ENCODE results near the gene FCRLB. TPM values are rescaled to one million over a fixed set of nuclear protein-coding genes. Genes with fewer than 3 reads are reported as not detected.

FCRLB gene
- total and polyA plus RNA-seq, 2 of the 13 experiments (the other 11 are each of a cell fraction or from before 2014, with no cell fraction given), result 0.08 to 0.11 TPM

- TF ChIP-seq ZNF333 (CRISPR knock-in tag; IDR thresholded peaks at IDR 0.05; ENCODE audit: borderline replicate concordance) (no peak), POLR2A (IDR thresholded peaks at IDR 0.05; ENCODE audit: insufficient read depth in 1 of 2, low read depth in 2 of 2, low read length in 2 of 2) (no peak), EZH2 (conservative IDR thresholded peaks at IDR 0.05; ENCODE audit: low read depth, low read length) (no peak), HNRNPL (IDR thresholded peaks at IDR 0.05; ENCODE audit: low read depth, low read length) (no peak), ZC3H4 (CRISPR knock-in tag; IDR thresholded peaks at IDR 0.05; ENCODE audit: borderline replicate concordance) (no peak), SATB2 (CRISPR knock-in tag; IDR thresholded peaks at IDR 0.05) (no peak), ZNF274 (CRISPR knock-in tag; IDR thresholded peaks at IDR 0.05) (no peak), BCLAF1 (IDR thresholded peaks at IDR 0.05) (no peak)
Observed at GRCh38 chr1:161731241-161731640, 9.9 kb downstream of the FCRLB start (continued).

- Histone ChIP-seq H3K36me3 (replicated peaks in 1 of 2; ENCODE audit: control insufficient read depth in 1 of 2, insufficient read depth in 2 of 2, low read length in 2 of 2) (no peaks in the 10 kb centered on the region), H3K4me2 (ENCODE audit: low read depth, low read length) (no peak overlapping the region), H3K27me3 (ENCODE audit: control insufficient read depth in 1 of 2, insufficient read depth in 2 of 2, low read length in 2 of 2) (peaks cover 0 to 30% of the 10 kb centered on the region in 2 experiments; a peak in 2 of 5 replicates), H3K79me2 (ENCODE audit: insufficient read depth, low read length) (no peaks in the 10 kb centered on the region), H3K9me3 (ENCODE audit: low read length) (no peaks in the 10 kb centered on the region), H3K27ac (ENCODE audit: extremely low read length, insufficient read depth, low read length) (no peak overlapping the region), H4K20me1 (ENCODE audit: insufficient read depth, low read length) (no peaks in the 10 kb centered on the region), H3K4me3 (replicated peaks in 1 of 3; ENCODE audit: insufficient read depth in 1 of 3, low read depth in 2 of 3, low read length in 3 of 3) (no peak overlapping the region), H3K9ac (ENCODE audit: insufficient read depth, low read depth, low read length) (no peak overlapping the region), H3K4me1 (ENCODE audit: insufficient read depth, low read length) (peaks cover 12% of the 10 kb centered on the region), H2AFZ (ENCODE audit: low read length) (no peak overlapping the region)
- WGBS (ENCODE audit: low lambda C conversion rate), result 22% methylated on average over 5 of the region's 5 CpGs
- ChIA-PET POLR2A (no interaction called here), CTCF (ENCODE audit: low intra/inter-chr PET ratio, low total read pairs) (no interaction called here)
- in situ Hi-C loops (cut with HindIII; ENCODE audit: extremely low pct_ligation_motif_present, low pct_unique_long_range_greater_than_20kb) (no loop called here), intact Hi-C loops (cut with micrococcal nuclease; ENCODE audit: unreplicated experiment) (no loop called here)
- no peak for ATAC-seq
- DNase-seq (ENCODE audit: low spot score), result no peak
- BruUV-seq (replicated peaks), result no TSS peak
- FAIRE-seq, result no peak
- no peak for TF ChIP-seq ZNF143 (CRISPR knock-in tag; IDR thresholded peaks at IDR 0.05)
- no peak for TF ChIP-seq POGK (CRISPR knock-in tag; conservative IDR thresholded peaks at IDR 0.05)
- TF ChIP-seq ZNF3 (CRISPR knock-in tag; IDR thresholded peaks at IDR 0.05), result no peak
Observed at GRCh38 chr1:161731981-161732718, 10.8 kb downstream of the FCRLB start.

Measured in HepG2 (cell line).